Smooth muscle cell (in vitro differentiated cells): ENCODE results near the gene CDYL. TPM values are rescaled to one million over a fixed set of nuclear protein-coding genes. Genes with fewer than 3 reads are reported as not detected.
A peak's percentile ranks its signal among the peaks of the same experiment; 100 is the strongest.

Experiments
- DNase-seq: peaks from one replicate; lab custom pipeline; 2025; ENCODE audit not compliant: unreplicated experiment; lab: John Stamatoyannopoulos, UW
- H2AFZ ChIP-seq: fragments of 200-600 bp; sonication (generic); 2 replicates; pipeline ENCODE4 v1.6.0; 2016; ENCODE audit warnings: antibody characterized with exemption, low read depth, mild to moderate bottlenecking
- H3F3A ChIP-seq: fragments of 200-600 bp; sonication (generic); 2 replicates; pipeline ENCODE4 v1.6.0; 2017; ENCODE audit warnings: antibody characterized with exemption, low read depth
- H3K27ac ChIP-seq: fragments of 200-600 bp; sonication (generic); 2 replicates; pipeline ENCODE4 v1.5.1; 2016; ENCODE audit warnings: low read depth, mild to moderate bottlenecking
- H3K27me3 ChIP-seq: fragments of 200-600 bp; sonication (generic); 2 replicates; pipeline ENCODE4 v1.6.1; 2016; ENCODE audit warnings: low read depth, mild to moderate bottlenecking
- H3K36me3 ChIP-seq: fragments of 200-600 bp; sonication (generic); 2 replicates; pipeline ENCODE4 v1.5.1; 2016; ENCODE audit warnings: low read depth
- H3K4me1 ChIP-seq: fragments of 200-600 bp; sonication (generic); 2 replicates; pipeline ENCODE4 v1.5.1; 2016; ENCODE audit warnings: low read depth
- H3K4me2 ChIP-seq: fragments of 200-600 bp; sonication (generic); 2 replicates; pipeline ENCODE4 v1.6.0; 2016; ENCODE audit warnings: mild to moderate bottlenecking
- H3K4me3 ChIP-seq: fragments of 200-600 bp; sonication (generic); 2 replicates; pipeline ENCODE4 v1.5.1; 2016; ENCODE audit warnings: mild to moderate bottlenecking
- H3K79me2 ChIP-seq: fragments of 200-600 bp; sonication (generic); 2 replicates; pipeline ENCODE4 v1.6.0; 2016; ENCODE audit warnings: low read depth, mild to moderate bottlenecking
- H3K9ac ChIP-seq: fragments of 200-600 bp; sonication (generic); 2 replicates; pipeline ENCODE4 v1.6.0; 2016; ENCODE audit warnings: low read depth
- H3K9me3 ChIP-seq: fragments of 200-600 bp; sonication (generic); replicated peaks from 2 replicates; pipeline ENCODE4 v1.5.1; 2016; ENCODE audit warnings: low read depth
- H4K20me1 ChIP-seq: fragments of 200-600 bp; sonication (generic); 2 replicates; pipeline ENCODE4 v1.6.0; 2016; ENCODE audit warnings: low read depth
- CTCF ChIP-seq: fragments of 200-600 bp; sonication (generic); IDR thresholded peaks from 2 replicates; pipeline ENCODE4 v1.5.1; 2017; ENCODE audit warnings: borderline replicate concordance, mild to moderate bottlenecking, antibody characterized with exemption; ENCODE audit not compliant: insufficient read depth, poor library complexity, severe bottlenecking
- WGBS: methylation state at CpG from one replicate; pipeline ENCODE4 v1.1.7; 2016; ENCODE audit warnings: low lambda C conversion rate; 5-methylcytosine and 5-hydroxymethylcytosine counted together
- polyA plus RNA-seq: library from polyadenylated mRNA; unstranded; fragments of >200 nt; fragmentation: Nextera tagmentation; extraction: Ambion mirVana; gene quantifications from 2 replicates; pipeline ENCODE4 v1.2.1, GENCODE V29; 2016
- total RNA-seq: library from RNA; depleted of rRNA; stranded (reverse); fragments of >200 nt; gene quantifications from 2 replicates; pipeline ENCODE4 v1.2.3, GENCODE V29; 2014

The CDYL gene
- total and polyA plus RNA-seq, 2 experiments from 2014 or later = 28.7 to 34.5 TPM

DNA sequence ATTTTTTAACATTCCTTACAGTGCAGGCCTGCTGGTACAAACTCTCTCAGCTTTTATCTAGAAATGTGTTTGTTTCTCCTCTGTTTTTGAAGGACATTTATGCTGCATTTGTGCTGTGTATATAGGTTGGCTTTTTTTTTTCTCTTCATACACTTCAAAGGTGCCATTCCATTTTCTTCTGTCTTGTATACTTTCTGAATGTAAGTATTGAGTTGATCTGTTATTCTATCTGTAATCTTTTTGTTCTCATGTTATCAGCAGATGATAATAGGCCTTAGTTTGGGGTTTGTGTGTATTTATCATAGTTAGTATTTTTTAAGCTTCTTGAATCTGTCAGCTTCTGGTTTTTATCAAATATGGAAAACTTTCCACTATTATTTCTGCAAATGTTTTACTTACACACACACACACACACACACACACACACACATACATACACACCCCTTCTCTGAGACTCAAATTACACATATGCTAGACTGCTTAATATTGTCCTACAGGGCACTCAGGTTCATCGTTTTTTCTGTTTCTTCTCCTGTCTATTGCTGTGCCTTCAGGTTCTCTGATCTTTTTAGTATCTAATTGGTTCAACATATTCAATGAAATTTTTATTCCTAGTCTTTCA lies 153.0 kb downstream of the CDYL start:
- Histone ChIP-seq H3K4me2 (peak overlapping the region; percentile 66), H3K4me1 (peaks cover 30% of the 10 kb centered on the region)
- 69% methylated on average over 1 of the region's 1 CpG for WGBS

DNA sequence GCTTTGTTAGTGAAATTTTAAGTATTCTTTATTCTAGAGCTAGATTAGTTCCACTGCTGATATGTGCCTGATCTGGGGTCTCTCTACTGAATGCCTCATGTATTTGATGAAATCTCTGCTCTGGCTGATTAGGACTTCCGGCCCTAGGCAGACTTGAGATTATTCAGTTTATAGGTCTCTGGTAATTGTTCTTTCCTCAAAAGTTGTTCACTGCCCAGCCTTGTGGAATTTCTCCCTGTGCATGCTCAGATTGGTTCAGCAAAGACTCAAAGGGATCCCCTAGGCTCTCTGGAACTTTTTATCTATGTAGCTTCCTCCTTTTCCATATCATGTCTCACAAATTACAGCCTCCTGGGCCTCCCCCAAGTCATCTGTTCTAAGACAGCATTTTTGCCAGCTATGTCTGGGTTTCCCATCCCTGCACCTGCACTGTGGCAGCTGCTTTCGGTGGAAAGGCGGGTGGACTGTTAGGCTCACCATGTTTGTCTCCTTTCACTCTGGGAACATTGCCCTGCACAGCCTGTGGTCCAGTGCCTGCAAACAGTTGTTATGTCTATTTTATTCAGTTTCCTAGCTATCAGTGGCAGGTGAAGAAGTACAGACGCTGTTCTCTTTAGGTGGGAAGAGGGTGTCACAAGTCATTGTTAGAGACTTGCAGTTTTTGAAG lies 154.0 kb downstream of the CDYL start:
- Histone ChIP-seq H3F3A (peaks cover 22% of the 10 kb centered on the region), H3K9me3 (no peaks in the 10 kb centered on the region), H2AFZ (no peak overlapping the region), H3K79me2 (peaks cover 86% of the 10 kb centered on the region), H3K36me3 (no peaks in the 10 kb centered on the region), H3K4me3 (no peak overlapping the region), H3K27ac (peak overlapping the region; percentile 72), H3K4me2 (peak overlapping the region; percentile 27), H4K20me1 (peaks cover 93% of the 10 kb centered on the region), H3K9ac (no peak overlapping the region), H3K4me1 (peaks cover 22% of the 10 kb centered on the region), H3K27me3 (no peaks in the 10 kb centered on the region)
- no peak for TF ChIP-seq CTCF
- no peak for DNase-seq
- 58% methylated on average over 4 of the region's 4 CpGs for whole genome bisulfite sequencing

More for the DNA sequence above, 153.0 kb downstream of the CDYL start:
- no peak overlapping the region for H3K4me3 ChIP-seq
- peaks cover 22% of the 10 kb centered on the region for H3F3A ChIP-seq
- no peak for TF ChIP-seq CTCF
- peak overlapping the region; percentile 72 for H3K27ac ChIP-seq
- H3K27me3 ChIP-seq = no peaks in the 10 kb centered on the region
- H3K9ac ChIP-seq = no peak overlapping the region
- H3K9me3 ChIP-seq = no peaks in the 10 kb centered on the region
- no peak overlapping the region for H2AFZ ChIP-seq
- no peaks in the 10 kb centered on the region for H3K36me3 ChIP-seq
- peaks cover 86% of the 10 kb centered on the region for H3K79me2 ChIP-seq
- H4K20me1 ChIP-seq = peaks cover 93% of the 10 kb centered on the region
- DNase-seq = no peak

DNA sequence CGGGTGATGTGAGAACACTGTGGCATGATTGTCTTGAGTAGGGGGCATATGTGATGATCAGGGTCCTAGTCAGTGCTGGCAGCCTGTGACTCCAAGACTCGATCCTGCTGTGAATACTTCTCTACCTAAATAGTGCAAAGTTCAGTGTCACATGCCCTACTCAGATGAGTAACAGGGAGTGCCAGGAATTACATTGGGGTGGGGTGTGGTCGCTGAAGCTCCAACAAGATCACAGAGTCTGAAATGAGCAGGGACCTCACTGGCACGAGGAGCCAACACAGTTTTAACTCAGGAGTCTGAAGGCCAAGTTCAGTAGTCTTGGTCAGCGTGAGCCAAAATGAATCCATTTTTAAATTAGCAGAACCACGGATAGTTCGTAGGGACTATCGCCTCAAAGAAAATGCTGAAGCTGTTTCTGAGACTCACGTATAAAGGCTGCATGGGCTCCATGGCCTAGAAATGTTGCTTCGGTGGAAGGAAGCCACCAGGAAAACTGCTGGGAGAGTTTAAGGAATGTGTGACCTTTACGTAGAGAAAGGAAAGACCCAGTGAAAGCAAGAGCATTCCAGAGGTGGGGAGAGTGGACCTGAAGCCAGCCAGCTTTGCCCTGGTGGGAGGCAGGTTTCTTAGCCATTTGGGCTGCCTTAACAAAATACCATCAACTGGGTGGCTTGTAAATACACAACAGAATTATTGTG lies 155.5 kb downstream of the CDYL start:
- Histone ChIP-seq H3K4me1 (peaks cover 22% of the 10 kb centered on the region), H3K27ac (peak overlapping the region; percentile 72), H3K27me3 (no peaks in the 10 kb centered on the region), H3K4me2 (peak overlapping the region; percentile 48), H3K9ac (peak overlapping the region; percentile 51), H3K4me3 (no peak overlapping the region), H3K79me2 (peaks cover 81% of the 10 kb centered on the region), H4K20me1 (peaks cover 96% of the 10 kb centered on the region), H3K9me3 (no peaks in the 10 kb centered on the region), H3F3A (peaks cover 22% of the 10 kb centered on the region), H3K36me3 (no peaks in the 10 kb centered on the region), H2AFZ (no peak overlapping the region)
- no peak for DNase-seq
- no peak for TF ChIP-seq CTCF
- 76% methylated on average over 11 of the region's 11 CpGs for WGBS
